Activated CD4-positive, CD25-positive, alpha-beta regulatory T cell treated with anti-CD3 and anti-CD28 coated beads, Interleukin-2, amount 50 U/mL, for 72 hours (primary cell): ENCODE measurements around the gene GRM8.

Experiments used
- DNase-seq: peaks from one replicate; pipeline ENCODE4 v3.0.0; 2021

GRM8 gene

GRCh38 chr7:127252778-127253280 is at the start of gene GRM8:
Gene GRM8 (minus strand): TSS chr7:127252941.
- DNase-seq, result peak; percentile 32

- no peak for DNase-seq
Observed at GRCh38 chr7:127290801-127291361, 38.1 kb upstream of the GRM8 start.

GRCh38 chr7:127290116-127290655 is 37.4 kb upstream of the GRM8 start:
- no peak for DNase-seq

GRCh38 chr7:127287133-127287532 is 34.4 kb upstream of the GRM8 start:
- no peak for DNase-seq

GRCh38 chr7:127270093-127270492 is 17.4 kb upstream of the GRM8 start:
- DNase-seq, result no peak

GRCh38 chr7:127266047-127266446 is 13.3 kb upstream of the GRM8 start:
- DNase-seq, result no peak

- DNase-seq, result no peak
Observed at GRCh38 chr7:127264219-127264618, 11.5 kb upstream of the GRM8 start.

GRCh38 chr7:127258111-127258510 is 5.4 kb upstream of the GRM8 start:
- DNase-seq, result no peak

GRCh38 chr7:127257086-127257485 is 4.3 kb upstream of the GRM8 start:
- DNase-seq, result no peak

- DNase-seq, result no peak
Observed at GRCh38 chr7:127256041-127256725, 3.4 kb upstream of the GRM8 start.

GRCh38 chr7:127254163-127254684 is 1.5 kb upstream of the GRM8 start:
- DNase-seq, result no peak

GRCh38 chr7:127253281-127254162 is 781 bp upstream of the GRM8 start:
- DNase-seq, result peak; percentile 68

GRCh38 chr7:127252377-127252713 is 396 bp downstream of the GRM8 start:
- DNase-seq, result no peak

- peak; percentile 33 for DNase-seq
Observed at GRCh38 chr7:127251465-127252376, 1.0 kb downstream of the GRM8 start.

GRCh38 chr7:127251036-127251464 is 1.7 kb downstream of the GRM8 start:
- DNase-seq, result no peak

GRCh38 chr7:127250312-127251035 is 2.3 kb downstream of the GRM8 start:
- no peak for DNase-seq

- no peak for DNase-seq
Observed at GRCh38 chr7:127245607-127246006, 7.1 kb downstream of the GRM8 start.

GRCh38 chr7:127245002-127245401 is 7.7 kb downstream of the GRM8 start:
- DNase-seq, result no peak

GRCh38 chr7:127239814-127240213 is 12.9 kb downstream of the GRM8 start:
- DNase-seq, result no peak

- no peak for DNase-seq
Observed at GRCh38 chr7:127233630-127234029, 19.1 kb downstream of the GRM8 start.

- no peak for DNase-seq
Observed at GRCh38 chr7:127231415-127231814, 21.3 kb downstream of the GRM8 start.
